DMS153 treated with DMSO at 0.1 percent for 48 hours (cell line): ENCODE measurements around the gene CNNM3.
"Not testable (repeated sequence)": the region's sequence is repeated elsewhere in the genome, so short reads cannot be mapped to it uniquely, and the experiment has no call there.

ENCODE experiments used
- DNase-seq: peaks from one replicate; lab custom pipeline; 2025; ENCODE audit not compliant: unreplicated experiment; lab: John Stamatoyannopoulos, UW

The CNNM3 gene

DNA sequence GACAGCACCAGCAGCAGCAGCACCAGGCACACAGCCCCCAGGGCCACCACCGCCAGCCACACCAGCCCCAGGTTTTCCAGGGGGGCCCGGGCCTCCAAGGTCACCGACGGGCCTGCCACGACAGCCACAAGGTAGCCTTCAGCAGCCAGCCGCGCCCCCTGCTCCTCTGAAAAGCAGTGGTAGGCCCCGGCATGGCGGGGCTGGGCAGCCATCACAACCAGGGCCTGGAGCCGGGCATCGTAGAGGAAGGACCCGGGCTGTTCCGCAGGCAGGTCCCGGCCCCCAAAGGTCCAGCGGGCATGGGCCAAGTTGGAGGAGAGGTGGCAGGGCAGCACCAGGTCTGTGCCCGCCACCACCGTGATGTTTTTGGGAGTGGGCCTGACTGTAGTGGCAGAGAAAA is 45.0 kb downstream of the CNNM3 start:
- no peak for DNase-seq

DNA sequence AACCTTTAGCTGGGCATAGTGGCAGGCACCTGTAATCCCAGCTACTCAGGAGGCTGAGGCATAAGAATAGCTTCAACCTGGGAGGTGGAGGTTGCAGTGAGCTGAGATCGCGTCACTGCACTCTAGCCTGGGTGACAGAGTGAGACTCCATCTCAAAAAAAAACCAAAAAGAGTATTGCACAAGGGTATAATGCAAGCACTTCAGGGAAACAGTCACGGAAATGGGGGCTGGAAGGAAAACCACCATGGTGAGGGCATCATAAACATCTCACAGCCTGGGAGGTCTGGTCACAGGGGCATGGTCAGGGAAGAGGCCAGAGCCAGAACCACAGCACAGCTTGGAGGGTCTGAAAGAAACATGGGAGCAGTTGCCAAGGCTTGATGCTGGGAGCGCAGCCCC is 47.0 kb downstream of the CNNM3 start:
- DNase-seq: not testable (repeated sequence)

DNA sequence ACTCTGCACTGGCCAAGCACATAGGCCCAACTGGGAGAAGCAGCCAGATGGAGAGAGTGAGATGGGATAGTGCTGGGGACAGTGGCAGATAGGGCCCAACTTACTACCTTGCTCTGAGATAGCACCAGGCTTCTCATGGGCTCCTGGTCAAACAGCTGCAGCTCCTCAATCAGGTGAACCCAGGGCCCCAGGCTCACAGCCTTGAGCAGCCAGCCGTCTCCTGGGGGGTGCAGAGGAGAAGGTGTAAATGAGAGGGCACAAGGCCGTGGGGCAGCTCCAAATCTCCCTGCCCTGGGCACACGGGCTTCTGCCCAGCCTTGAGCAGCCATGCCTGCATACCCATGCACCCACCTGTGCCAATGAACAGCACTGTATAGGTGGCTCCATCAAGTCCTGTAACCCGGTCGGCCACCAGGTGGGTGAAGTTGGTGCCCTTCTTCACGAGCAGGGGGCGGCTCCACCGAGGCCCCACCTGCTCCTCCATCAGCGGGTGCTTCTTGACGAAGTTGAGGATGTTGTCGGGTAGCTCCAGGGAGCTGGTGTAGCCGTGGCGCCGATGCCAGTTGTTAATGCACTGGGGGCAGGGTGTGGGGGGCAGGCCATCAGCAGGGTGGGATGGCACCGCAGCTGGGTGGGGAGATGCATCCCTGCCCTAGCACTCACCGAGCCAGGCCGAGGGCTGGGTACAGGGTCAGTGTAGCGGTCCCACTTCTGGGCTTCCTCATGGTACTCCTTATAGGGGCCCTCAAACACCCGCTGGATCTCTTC is 47.7 kb downstream of the CNNM3 start:
- no peak for DNase-seq

DNA sequence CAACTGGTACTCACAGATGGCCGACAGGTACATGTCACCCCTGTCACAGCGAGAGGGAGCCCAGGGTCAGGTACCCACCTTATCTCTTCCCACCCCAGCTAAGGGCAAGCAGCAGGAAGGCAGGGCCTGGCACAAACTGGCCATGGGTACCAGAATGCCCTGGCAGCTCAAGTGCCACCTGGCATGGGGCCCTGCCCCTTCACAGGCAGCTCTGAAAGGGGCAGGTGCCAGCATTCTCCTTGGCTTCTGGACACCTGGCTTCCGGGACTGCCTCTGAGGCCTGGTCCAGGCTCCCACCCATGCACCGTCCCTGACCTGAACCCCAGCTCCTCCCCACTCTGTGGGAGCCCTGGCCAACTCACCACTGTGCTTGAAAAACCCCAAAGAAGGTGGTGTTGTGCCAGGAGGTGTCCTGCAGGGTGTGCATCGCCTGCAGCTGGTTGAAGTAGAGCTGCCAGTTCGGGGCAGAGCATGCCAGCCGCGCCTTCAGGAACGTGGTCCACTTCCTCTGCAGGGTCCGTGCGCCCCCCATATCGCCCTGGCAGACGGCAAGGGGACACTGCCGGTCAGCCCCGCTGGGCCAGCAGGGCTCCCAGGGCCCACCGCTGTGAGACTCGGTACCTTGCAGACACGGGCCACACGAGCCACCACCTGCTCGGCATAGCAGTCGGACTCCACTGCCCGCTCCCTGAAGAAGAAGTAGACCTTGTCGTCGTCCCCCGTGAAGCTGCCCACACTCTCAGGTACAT is 48.4 kb downstream of the CNNM3 start:
- DNase-seq: no peak

DNA sequence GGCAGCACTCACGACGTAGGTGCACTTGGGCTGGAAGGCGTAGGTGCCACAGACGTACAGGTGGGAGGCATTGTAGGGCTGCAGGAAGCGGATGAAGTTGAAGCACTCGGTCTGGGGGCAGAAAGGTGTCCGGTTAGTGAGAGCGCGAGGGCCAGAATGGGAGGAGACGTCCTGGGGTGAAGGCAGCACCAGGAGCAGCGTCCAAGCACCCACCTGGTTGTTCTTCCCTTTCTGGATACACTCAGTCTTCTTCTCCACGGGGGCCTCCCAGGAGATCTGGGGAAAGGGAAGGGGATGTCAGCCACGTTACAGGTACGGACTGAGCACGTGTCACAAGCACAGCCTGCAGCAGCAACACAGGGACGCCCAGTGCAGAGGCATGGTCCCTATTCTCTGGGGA is 49.6 kb downstream of the CNNM3 start:
- DNase-seq: no peak

DNA sequence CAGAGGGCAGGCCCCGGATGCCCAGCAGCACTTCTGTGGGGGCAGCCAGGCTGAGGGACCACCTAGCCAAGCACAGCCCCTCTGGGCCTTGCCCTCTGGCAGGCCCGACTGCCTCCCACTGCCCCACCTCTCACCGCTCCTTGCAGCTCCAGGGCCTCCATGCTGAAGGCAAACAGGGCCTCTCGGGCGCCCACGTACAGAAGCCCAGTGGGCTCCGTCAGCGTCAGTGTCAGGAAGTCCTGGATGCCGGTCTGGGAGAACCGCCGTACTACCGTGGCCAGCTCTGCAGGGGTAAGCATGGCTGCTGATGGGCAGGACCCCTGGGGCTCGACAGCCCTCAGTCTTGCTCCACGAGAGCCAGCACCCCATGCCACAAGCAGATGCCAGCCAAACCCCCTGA is 50.1 kb downstream of the CNNM3 start:
- no peak for DNase-seq

DNA sequence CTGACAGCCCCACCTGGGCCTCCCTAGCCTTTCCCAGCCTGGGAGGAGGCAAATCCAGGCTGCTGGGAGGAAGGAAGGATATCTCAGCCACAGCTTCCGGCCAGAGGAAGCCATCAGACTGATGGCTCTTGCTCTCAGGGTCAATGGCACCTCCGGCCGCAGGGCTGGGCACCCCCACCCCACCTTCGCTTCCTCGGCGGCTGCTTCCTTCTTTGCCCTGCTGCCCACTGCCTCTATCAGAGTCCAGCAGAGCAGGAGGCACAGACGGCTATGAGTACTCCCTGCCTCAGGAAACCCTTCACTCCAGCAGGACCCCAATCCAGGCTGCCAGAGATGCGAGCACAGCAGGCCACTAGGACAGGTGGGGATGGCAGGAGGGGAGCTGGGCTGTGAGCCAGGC is 50.5 kb downstream of the CNNM3 start:
- DNase-seq: no peak

DNA sequence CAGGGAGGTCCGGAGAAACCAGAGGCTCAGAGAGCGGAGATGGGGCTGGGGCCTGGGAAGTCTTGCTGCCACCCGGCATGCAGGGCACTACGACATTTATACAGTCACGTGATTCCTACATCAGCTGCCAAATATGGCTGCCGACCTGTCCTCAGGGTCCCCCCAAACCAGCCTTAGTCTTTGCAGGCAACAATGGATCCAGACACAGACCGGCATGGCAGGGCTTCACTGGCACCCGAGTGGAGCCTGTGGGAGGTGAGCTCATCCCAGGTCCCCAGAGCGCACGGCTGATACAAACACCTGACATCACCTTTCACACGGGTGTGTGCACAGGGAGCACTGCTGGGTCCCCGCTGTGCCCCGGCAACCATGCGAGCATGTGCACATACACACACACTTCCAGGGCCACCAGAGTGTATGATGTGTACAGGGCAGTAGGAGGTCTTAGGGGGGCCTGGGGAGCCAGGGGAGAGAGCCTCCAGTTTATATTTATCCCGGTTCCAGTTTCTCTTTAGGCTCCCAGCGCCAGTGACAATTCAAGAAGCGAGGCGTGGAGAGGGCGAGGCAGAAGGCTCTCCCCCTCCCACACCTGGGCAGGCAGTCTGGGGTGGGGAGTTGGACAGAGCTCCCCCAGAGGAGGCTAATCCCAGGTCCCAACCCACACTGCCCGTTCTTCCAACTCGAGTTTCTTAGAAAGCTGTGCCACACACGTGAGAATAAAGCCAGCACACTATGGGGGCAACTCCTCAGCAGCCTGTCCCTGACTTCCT is 51.1 kb downstream of the CNNM3 start:
- no peak for DNase-seq

DNA sequence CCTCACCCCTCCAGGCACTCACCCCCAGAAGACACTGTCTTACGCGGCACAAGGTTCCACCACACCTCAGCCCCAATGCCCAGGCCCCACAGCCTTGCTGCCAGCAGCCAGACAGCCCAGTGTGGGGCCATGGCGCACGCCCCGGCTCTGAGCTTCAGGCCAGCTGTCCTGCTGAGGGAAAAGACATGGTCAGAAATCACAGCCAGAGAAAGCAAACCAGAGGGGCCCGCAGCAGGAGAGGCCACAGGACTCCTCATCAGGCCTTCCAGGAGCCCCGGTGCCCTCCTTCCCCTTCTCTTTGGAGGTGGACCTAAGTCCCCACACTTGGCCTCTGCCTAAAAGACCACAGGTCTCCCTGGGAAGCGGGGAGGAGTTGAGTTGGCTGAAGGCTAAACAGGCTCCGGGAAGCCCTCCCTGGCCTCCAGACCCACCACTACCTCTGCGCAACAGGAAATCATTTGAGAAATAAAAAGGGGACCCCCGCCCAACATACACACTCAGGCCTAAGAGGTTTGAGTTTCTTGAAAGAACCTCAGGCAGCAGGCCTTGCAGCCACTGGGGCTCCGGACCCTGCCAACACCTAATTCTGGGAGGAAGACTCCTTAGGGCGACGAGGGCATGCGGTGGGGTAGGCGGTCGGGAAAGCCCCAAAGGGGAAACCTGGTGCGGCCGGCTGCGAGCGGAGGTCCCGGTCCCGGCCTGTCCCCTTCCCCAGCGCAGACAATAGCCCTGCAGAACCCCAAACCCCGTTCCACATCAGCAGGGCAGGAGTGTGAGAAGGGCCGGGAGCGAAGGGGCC is 51.9 kb downstream of the CNNM3 start:
- no peak for DNase-seq

DNA sequence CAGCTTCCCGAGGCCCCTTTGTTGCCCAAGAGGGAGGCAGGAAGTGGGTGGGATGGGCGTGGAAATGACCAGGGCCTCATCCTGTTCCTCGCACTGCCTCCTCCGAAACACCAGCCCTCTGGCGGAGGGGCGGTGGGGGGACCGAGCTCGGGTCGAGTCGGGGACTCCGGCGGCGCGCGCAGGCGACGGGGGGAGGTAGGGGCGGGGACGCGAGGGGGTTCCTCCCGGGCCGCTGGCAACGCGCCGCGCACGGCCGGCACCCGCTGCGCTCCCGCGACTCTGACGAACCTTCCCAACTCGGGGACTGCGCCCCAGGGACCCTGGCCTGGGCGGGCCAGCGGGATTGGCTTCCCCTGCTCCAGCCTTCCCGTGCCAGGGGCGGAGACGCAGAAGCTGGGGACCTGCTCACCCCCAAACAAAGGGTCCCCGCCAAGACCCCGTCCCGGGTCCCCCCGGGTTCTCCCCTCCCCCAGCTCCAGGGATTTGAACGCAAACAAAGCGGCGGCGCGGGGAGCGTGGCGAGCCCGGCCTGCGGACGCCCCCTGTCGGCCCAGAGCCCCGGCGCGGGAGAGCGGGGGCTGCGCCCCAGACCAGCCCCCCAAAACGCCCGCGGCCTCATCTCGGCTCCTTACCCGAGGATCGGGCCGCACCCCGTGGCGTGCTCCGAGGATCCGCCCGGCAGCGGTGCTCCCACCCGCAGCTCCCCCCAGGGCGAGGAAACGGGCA is 52.6 kb downstream of the CNNM3 start:
- peak; percentile 52 for DNase-seq

DNA sequence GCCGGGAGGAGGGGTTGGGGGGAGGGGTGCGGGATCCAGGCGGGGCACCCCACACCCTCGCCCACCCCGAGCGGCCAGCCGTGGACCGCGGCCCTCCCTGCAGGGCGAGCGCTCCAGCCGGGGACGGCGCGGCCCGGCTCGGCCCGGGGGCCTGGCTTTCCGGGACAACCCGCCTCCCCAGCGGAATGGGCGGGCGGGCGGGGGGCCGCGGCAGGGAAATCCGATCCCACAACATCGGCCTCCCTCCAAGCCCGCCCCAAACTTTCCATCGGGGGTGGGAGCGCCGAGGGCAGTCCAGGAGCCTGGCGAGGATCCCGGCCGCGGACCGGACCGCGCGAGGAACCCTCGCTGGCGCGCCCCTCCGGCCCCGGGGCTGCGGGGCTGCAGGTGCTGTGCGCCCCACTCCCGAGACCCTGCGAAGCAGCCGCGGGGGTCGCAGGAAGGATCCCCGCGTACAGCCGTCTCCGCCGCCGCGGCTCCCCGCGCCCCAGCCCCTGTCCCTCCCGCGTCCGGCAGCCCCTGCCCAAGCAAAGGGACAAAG is 53.3 kb downstream of the CNNM3 start:
- no peak for DNase-seq

DNA sequence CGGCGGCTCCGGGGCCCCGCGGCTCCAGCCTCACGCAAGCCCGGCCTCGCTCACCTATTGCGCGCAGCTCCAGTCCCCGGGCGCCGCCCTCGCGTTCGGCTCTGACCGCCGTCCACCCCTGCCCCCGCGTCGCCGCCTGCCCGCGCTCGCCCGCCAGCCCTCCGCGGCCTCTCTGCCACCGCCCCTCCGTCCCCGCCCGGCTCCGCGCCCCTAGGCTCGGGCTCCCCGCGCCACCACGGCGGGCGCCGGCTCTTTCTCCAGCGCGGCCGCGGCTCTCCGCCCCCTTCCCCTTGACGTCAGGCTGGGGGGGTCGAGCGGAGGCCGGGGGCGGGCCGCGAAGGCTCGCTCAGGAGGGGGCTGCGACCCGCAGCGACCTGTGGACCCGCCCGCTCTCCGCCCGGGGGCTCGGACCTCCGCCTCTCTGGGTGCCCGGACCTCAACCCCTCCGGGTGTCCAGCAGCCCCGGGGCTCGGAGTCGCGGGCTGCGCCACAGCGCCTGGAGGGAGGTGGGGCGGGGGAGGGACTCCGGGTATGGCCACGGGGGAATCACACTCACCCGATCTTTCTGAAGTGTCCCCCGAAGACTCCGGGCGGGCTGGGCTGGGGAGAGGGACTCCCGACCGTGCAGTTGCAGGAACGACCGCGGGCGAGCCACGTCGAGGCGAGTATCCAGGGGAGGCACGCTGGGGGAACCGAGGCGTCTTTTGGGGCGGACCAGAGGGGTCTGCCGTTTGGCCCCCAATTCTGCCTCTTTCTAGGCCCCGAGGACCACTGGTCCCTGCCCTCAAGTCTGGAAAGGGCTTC is 54.0 kb downstream of the CNNM3 start, which contains the start of gene SEMA4C:
Gene SEMA4C, minus strand, starts transcription at position 259 of the 804 bp plus-strand sequence. CDS start 2,194 bp downstream, outside the sequence.
- no peak for DNase-seq

DNA sequence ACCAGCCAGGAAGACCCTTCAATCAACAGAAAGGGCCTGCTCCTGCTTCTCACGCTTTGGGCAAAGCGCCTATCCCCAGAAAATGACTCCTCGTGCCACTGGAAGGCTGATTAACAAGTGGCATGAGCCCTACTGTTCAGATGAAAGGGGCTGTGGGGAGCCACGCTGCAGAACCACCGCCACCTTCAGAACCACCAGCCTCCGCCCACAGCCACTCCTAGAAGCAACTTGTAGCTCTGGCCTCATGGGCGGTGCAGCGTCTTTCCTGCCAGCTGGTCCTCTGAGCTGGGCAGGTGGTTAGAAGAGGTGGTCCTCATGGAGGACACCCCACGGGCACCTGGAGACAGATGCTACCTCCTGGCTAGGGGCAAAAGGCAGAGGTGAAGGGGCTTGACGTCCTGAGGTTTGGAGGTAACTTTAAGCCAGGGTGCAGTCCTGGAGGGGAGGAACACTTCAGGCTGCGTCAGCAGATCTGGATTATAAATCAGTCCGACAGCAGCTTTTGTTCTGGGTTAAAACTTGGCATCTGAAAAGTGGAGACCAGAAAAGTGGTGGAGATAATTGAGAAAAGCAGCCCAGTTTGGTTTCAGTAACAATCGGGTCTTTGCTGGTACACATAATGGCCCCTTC is 54.7 kb downstream of the CNNM3 start:
- peak; percentile 23 for DNase-seq

DNA sequence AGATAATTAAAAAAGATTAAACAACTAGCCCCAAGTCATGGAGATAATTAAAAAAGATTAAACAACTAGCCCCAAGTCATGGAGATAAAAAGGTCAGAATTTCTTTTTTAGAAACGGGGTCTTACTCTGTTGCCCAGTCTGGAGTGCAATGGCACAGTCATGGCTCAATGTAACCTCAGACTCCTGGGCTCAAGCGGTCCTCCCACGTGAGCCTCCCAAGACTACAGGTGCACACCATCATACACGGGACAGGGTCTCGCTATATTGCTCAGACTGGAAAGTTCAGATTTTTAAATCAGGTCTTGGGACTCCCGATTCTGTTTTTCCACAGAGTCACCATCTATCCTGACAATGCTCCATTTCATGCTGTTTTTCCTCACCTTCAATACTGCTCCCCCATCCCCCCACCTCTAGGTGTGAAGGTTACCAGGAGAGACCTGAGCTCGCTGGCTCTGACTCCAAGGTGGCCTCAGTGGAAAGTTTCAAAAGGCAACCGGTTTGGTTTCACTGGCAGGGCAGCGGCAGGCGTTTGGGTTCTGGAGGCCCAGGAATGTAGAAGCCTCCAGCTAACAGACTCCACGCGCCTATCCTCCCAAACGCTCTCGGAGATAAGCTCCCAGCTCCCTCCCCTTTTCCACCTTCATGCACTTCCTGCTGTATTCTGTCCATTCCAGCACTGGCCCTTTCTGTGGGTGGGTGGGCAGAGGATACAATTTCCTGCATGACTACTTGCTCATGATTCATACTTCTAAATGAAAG is 56.7 kb downstream of the CNNM3 start:
- no peak for DNase-seq

DNA sequence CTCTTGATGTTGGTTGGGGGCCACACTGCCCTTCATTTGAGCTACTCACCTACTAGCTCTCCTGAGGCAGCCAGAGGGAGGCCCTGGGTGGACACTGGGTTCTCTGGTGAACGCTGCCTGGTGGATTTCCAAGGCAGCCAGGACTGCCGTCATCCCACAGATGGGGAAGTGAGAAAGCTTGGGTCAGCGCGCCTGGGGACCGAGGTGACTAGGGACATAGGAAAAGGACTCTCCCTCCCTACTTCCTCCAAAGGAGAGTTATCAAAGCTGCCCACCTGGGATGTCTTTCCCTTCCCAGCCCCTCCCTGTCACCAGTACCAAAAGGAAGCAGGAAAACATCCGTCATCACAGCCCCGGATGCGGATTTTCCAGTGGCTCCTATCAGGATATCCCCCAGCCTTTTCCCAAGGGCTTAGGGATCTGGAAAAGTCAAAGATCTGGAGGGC is 57.6 kb downstream of the CNNM3 start:
- no peak for DNase-seq

DNA sequence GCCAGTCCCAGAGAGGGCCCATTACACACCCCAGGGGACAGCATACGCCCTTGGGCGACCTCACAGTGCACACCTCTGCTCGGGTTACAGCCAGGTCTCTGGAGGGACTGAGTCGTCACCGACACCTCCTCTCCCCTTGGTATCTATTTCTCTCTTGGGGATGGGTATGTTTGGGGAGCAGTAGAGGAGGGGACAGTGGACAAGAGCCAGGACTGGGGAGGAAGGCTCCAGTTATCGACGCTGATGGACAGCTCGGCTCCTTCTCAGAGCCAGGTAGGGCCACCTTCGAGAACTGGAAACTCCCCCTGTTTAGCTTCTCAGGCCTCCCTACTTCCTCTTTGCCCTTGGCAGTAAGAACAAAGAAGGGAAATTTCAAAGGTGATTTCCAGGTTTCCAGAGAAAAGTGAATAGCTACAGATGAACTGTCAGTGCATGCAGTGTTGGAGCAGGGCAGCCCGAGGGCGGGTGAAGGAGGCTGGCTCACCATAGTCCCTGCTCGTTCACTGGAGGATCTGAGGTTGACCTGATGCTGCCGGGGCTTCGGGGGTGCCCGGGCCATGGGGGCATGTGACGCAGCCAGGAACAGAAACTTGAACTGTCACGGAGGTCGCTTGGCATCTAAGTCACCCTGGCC is 58.2 kb downstream of the CNNM3 start:
- no peak for DNase-seq

DNA sequence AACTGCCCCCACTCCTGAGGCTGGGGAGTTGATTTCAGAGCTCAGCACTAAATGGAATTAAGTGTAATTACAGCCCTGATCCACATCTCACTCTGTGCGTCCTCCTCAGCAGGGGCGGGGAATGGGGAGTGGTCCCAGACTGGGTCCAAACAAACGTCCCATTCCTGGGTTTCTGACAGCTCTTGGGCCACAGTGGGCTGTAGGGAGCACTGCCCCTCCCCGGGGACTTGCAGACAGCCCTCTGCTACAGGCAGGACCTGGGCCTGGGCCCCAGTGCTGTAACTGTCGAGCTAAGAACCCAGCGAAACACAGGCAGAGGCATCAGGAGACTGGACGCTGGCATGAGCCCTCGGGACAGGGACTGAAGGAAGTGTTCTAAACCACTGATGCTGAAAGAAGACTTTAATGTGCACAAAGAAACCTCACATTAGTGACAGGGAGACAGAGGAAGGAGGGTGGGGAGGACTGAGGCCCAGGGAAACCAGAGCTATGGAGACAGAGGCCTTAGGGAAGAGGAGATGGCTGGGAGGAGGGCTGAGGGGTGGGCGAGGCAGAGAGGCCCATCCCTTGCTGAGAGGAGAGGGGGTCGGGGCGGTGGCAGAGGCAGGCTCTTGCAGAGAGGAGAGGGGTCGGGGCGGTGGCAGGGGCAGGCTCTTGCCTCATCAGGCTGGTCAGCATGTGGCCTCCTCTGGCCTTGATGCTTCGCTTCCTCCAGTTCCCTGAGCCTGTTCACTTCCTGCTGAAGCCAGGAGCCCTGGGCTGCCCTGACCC is 59.6 kb downstream of the CNNM3 start:
- DNase-seq: no peak
